ENCODE data around the gene KIAA0232.
"Not testable (repeated sequence)": the region's sequence is repeated elsewhere in the genome, so short reads cannot be mapped to it uniquely, and the experiment has no call there.

KIAA0232 gene

GRCh38 chr4:6900956-6901355, 118.4 kb downstream of the KIAA0232 start:
- no peak for DNase-seq (ENCODE audit: low read depth)

- DNase-seq (ENCODE audit: low read depth), result no peak
Observed at GRCh38 chr4:6901669-6902317, 119.3 kb downstream of the KIAA0232 start.

- DNase-seq (ENCODE audit: low read depth), result no peak
Observed at GRCh38 chr4:6902318-6903042, 120.0 kb downstream of the KIAA0232 start.

- DNase-seq (ENCODE audit: low read depth), result no peak
Observed at GRCh38 chr4:6905516-6906445, 123.3 kb downstream of the KIAA0232 start.

- not testable (repeated sequence) for DNase-seq (ENCODE audit: low read depth)
Observed at GRCh38 chr4:6906486-6906885, 124.0 kb downstream of the KIAA0232 start.

- DNase-seq (ENCODE audit: low read depth), result no peak
Observed at GRCh38 chr4:6907658-6908191, 125.2 kb downstream of the KIAA0232 start.

- no peak for DNase-seq (ENCODE audit: low read depth)
Observed at GRCh38 chr4:6908432-6909112, 126.0 kb downstream of the KIAA0232 start.

GRCh38 chr4:6909113-6909969, 126.8 kb downstream of the KIAA0232 start, which contains the start of gene TBC1D14:
TBC1D14 (plus strand) TSS chr4:6909826; CDS start chr4:6923390, 13,564 bp downstream.
- DNase-seq (ENCODE audit: low read depth), result peak; percentile 82

- DNase-seq (ENCODE audit: low read depth), result no peak
Observed at GRCh38 chr4:6909970-6910339, 127.4 kb downstream of the KIAA0232 start.

GRCh38 chr4:6910340-6910959, 127.9 kb downstream of the KIAA0232 start:
- DNase-seq (ENCODE audit: low read depth), result no peak

GRCh38 chr4:6910960-6911874, 128.7 kb downstream of the KIAA0232 start:
- DNase-seq (ENCODE audit: low read depth), result no peak

GRCh38 chr4:6911917-6912316, 129.4 kb downstream of the KIAA0232 start:
- DNase-seq (ENCODE audit: low read depth), result not testable (repeated sequence)

- DNase-seq (ENCODE audit: low read depth), result no peak
Observed at GRCh38 chr4:6912441-6912840, 129.9 kb downstream of the KIAA0232 start.

- DNase-seq (ENCODE audit: low read depth), result no peak
Observed at GRCh38 chr4:6913350-6913905, 130.9 kb downstream of the KIAA0232 start.

GRCh38 chr4:6914448-6914847, 131.9 kb downstream of the KIAA0232 start:
- DNase-seq (ENCODE audit: low read depth), result no peak

GRCh38 chr4:6915041-6916005, 132.8 kb downstream of the KIAA0232 start:
- DNase-seq (ENCODE audit: low read depth), result no peak

- no peak for DNase-seq (ENCODE audit: low read depth)
Observed at GRCh38 chr4:6916069-6916586, 133.6 kb downstream of the KIAA0232 start.
